Testis (tissue), 3 donors: ENCODE measurements around the gene CHTF8. TPM values are rescaled to one million over a fixed set of nuclear protein-coding genes. Genes with fewer than 3 reads are reported as not detected.
"Not testable (repeated sequence)": the region's sequence is repeated elsewhere in the genome, so short reads cannot be mapped to it uniquely, and the experiment has no call there.

Experiments used
- DNase-seq: peaks from one replicate; pipeline ENCODE4 v3.0.0-alpha.2; 2019
- H3K27ac ChIP-seq, 2 donors: fragments of 200-600 bp; sonication (generic); one replicate each; pipeline ENCODE4 v1.5.1; 2019
- H3K27me3 ChIP-seq: fragments of 200-600 bp; sonication (generic); one replicate; pipeline ENCODE4 v1.5.1; 2019
- H3K36me3 ChIP-seq: fragments of 200-600 bp; sonication (generic); one replicate; pipeline ENCODE4 v1.5.1; 2017; ENCODE audit warnings: low read depth; ENCODE audit errors: missing control alignments
- H3K4me1 ChIP-seq: fragments of 200-600 bp; sonication (generic); one replicate; pipeline ENCODE4 v1.5.1; 2019
- H3K4me3 ChIP-seq, 2 donors: fragments of 200-600 bp; sonication (generic); one replicate each; pipeline ENCODE4 v1.5.1; 2017 to 2019
- H3K9me3 ChIP-seq: fragments of 200-600 bp; sonication (generic); one replicate; pipeline ENCODE4 v1.5.1; 2017
- POLR2A ChIP-seq: fragments of 450-650 bp; IDR thresholded peaks from one replicate; pipeline ENCODE4 v1.6.1; 2017; ENCODE audit warnings: antibody characterized with exemption, mild to moderate bottlenecking, moderate library complexity
- whole genome bisulfite sequencing, 2 donors: methylation state at CpG; one replicate each; pipeline ENCODE4 v1.1.5; 2018; 5-methylcytosine and 5-hydroxymethylcytosine counted together
- intact Hi-C: fragments of 100-400 bp; cut with DNase I; formaldehyde crosslinking; loops from one replicate; pipeline ENCODE4 v1.15.1; 2023; ENCODE audit warnings: low total_unique reads
- polyA plus RNA-seq: library from polyadenylated mRNA; stranded (reverse); fragments of 350-450 nt; fragmentation: Illumina TruSeq; extraction: RNeasy Lipid Tissue Mini Kit (QIAGEN cat#74804); gene quantifications from one replicate; pipeline ENCODE4 v1.2.3, GENCODE V29; 2014; ENCODE audit warnings: low read depth, low replicate concordance; ENCODE audit not compliant: insufficient read depth
- total RNA-seq, 2 donors: library from RNA; depleted of rRNA; stranded (reverse); fragments of >200 nt; gene quantifications; one replicate each; pipeline ENCODE4 v1.2.3, GENCODE V29; 2016
- TF ChIP-seq, protein P1 (sequence below), 3 experiments: fragments of 450-650 bp in 2 of 3; fragments of 200-600 bp in 1 of 3; sonication (generic) in 1 of 3; IDR thresholded peaks; one replicate each; pipeline ENCODE4 v1.5.1; 2016 to 2019; ENCODE audit warnings: antibody characterized with exemption in 3 of 3, mild to moderate bottlenecking in 2 of 3, moderate library complexity in 1 of 3

Gene CHTF8
- total and polyA plus RNA-seq, 3 donors from 2014 or later: 122 to 147 (median 131) TPM

DNA sequence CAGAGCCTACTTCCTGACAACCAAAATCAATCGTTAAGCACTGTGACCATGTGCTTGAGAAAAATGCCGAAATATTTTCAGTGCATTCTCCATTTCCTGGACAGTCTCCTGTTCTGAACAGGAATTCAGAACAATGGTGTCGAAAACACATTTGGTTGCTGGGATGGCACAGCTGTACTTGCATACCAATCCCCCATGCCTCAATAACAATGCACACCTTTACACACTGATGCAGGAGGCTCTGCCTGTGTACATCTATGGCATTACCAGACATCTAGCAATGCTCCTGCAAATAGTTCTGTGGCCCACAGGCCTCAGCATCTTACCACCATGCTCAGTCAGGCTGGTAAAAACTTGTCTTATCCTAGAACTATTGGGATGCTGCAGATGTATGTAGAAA is 6.2 kb downstream of the CHTF8 start:
- Histone ChIP-seq H3K27me3 (no peaks in the 10 kb centered on the region), H3K4me1 (peaks cover 29% of the 10 kb centered on the region), H3K36me3 (no peaks in the 10 kb centered on the region), H3K27ac (no peak overlapping the region), H3K9me3 (no peaks in the 10 kb centered on the region), H3K4me3 (no peak overlapping the region)
- intact Hi-C loops: no loop called here
- 51 to 73% methylated on average over 3 of the region's 3 CpGs for WGBS, 2 donors
- no peak for DNase-seq
- TF ChIP-seq POLR2A: no peak
- TF ChIP-seq, protein P1, sequence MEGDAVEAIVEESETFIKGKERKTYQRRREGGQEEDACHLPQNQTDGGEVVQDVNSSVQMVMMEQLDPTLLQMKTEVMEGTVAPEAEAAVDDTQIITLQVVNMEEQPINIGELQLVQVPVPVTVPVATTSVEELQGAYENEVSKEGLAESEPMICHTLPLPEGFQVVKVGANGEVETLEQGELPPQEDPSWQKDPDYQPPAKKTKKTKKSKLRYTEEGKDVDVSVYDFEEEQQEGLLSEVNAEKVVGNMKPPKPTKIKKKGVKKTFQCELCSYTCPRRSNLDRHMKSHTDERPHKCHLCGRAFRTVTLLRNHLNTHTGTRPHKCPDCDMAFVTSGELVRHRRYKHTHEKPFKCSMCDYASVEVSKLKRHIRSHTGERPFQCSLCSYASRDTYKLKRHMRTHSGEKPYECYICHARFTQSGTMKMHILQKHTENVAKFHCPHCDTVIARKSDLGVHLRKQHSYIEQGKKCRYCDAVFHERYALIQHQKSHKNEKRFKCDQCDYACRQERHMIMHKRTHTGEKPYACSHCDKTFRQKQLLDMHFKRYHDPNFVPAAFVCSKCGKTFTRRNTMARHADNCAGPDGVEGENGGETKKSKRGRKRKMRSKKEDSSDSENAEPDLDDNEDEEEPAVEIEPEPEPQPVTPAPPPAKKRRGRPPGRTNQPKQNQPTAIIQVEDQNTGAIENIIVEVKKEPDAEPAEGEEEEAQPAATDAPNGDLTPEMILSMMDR (IDR thresholded peaks at IDR 0.05): no peak

- H3K27ac ChIP-seq, DNase-seq, intact Hi-C loops, H3K27me3 ChIP-seq, H3K36me3 ChIP-seq, H3K9me3 ChIP-seq, H3K4me3 ChIP-seq: not testable (repeated sequence)
- H3K4me1 ChIP-seq: peaks cover 17% of the 10 kb centered on the region
- WGBS, 2 donors: 93 to 95% methylated on average over 14 of the region's 14 CpGs
Measured at GRCh38 chr16:69124961-69125360, 7.4 kb downstream of the CHTF8 start.

GRCh38 chr16:69124406-69124805 is 8.0 kb downstream of the CHTF8 start:
- DNase-seq, intact Hi-C loops, H3K9me3 ChIP-seq, H3K4me3 ChIP-seq, H3K27ac ChIP-seq, H3K36me3 ChIP-seq, H3K27me3 ChIP-seq: not testable (repeated sequence)
- peaks cover 12% of the 10 kb centered on the region for H3K4me1 ChIP-seq
- WGBS, 2 donors: 91% methylated on average over 8 of the region's 8 CpGs

GRCh38 chr16:69123910-69124309 is 8.5 kb downstream of the CHTF8 start:
- peaks cover 7% of the 10 kb centered on the region for H3K4me1 ChIP-seq
- no peaks in the 10 kb centered on the region for H3K9me3 ChIP-seq
- H3K4me3 ChIP-seq: no peak overlapping the region
- no peaks in the 10 kb centered on the region for H3K36me3 ChIP-seq
- no peaks in the 10 kb centered on the region for H3K27me3 ChIP-seq
- intact Hi-C loops: no loop called here
- peak; percentile 62 for DNase-seq
- H3K27ac ChIP-seq: no peak overlapping the region
- 84 to 87% methylated on average over 3 of the region's 3 CpGs for WGBS, 2 donors
- TF ChIP-seq, protein P1 (IDR thresholded peaks at IDR 0.05): peak; percentile 68 to 69 (median 68)
- TF ChIP-seq POLR2A: no peak

DNA sequence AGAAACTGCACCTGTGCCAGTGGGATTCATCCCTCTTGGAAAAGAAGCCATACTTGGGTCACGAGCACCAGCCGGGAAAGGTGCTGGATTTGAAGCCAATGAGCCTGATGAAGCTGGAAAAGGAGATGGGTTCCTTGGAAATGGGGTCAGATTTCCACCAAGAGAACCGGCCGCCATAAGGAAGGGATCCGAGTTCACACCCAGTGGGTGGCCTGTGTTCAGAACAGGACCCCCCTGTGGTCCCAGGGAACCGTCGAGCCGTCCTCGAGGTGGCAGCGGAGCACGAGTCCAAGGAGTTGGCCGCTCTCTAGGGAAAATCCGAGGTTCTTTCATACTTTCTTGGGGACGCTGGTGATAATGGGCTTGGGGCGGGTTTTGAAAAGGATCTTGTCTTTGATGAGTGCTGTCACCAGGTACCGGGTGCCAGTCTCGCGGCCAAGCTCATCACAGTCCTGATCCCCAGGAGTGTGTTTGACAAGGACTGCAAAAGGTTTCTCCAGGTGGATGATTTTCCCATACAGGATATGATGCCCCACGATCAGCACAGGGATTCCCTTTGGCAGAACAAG is 12.2 kb downstream of the CHTF8 start:
- H3K36me3 ChIP-seq: no peaks in the 10 kb centered on the region
- H3K9me3 ChIP-seq: no peaks in the 10 kb centered on the region
- no peak for DNase-seq
- intact Hi-C loops: no loop called here
- H3K4me3 ChIP-seq: no peak overlapping the region
- H3K27ac ChIP-seq: no peak overlapping the region
- no peaks in the 10 kb centered on the region for H3K27me3 ChIP-seq
- 96 to 99% methylated on average over 16 to 19 of the region's 19 CpGs for WGBS, 2 donors
- no peaks in the 10 kb centered on the region for H3K4me1 ChIP-seq
- no peak for TF ChIP-seq POLR2A
- TF ChIP-seq, protein P1 (IDR thresholded peaks at IDR 0.05): no peak

GRCh38 chr16:69119536-69119935 is 12.9 kb downstream of the CHTF8 start:
- H3K4me3 ChIP-seq: no peak overlapping the region
- H3K36me3 ChIP-seq: no peaks in the 10 kb centered on the region
- 100% methylated on average over 1 to 2 of the region's 2 CpGs for WGBS, 2 donors
- no peaks in the 10 kb centered on the region for H3K4me1 ChIP-seq
- TF ChIP-seq, protein P1 (IDR thresholded peaks at IDR 0.05): no peak
- TF ChIP-seq POLR2A: no peak
- no peak for DNase-seq
- no peaks in the 10 kb centered on the region for H3K27me3 ChIP-seq
- H3K27ac ChIP-seq: no peak overlapping the region
- no peaks in the 10 kb centered on the region for H3K9me3 ChIP-seq
- intact Hi-C loops: loop anchor here (10.0 kb wide), 1 partner anchor 265 kb away; no protein-coding TSS in a partner anchor
